GM04503 (cell line): ENCODE results near the gene ADORA1.

Experiments used
- DNase-seq: peaks from one replicate; pipeline ENCODE4 v3.0.0-alpha.2; 2012; ENCODE audit warnings: low read depth

The ADORA1 gene

GRCh38 chr1:203127666-203128430 is at the start of gene ADORA1:
Gene ADORA1 (plus strand): TSS chr1:203127726. CDS start chr1:203128842, 1,116 bp downstream.
- no peak for DNase-seq

GRCh38 chr1:203077956-203078355 is 49.6 kb upstream of the ADORA1 start:
- no peak for DNase-seq

- DNase-seq: no peak
These were observed 49.0 kb upstream of the ADORA1 start for GRCh38 chr1:203078478-203078877.

GRCh38 chr1:203080456-203080855 is 47.1 kb upstream of the ADORA1 start:
- no peak for DNase-seq

GRCh38 chr1:203081465-203082230 is 45.9 kb upstream of the ADORA1 start:
- DNase-seq: no peak

- DNase-seq: no peak
These were observed 45.4 kb upstream of the ADORA1 start for GRCh38 chr1:203082231-203082505.

GRCh38 chr1:203082571-203083462 is 44.7 kb upstream of the ADORA1 start:
- no peak for DNase-seq

- no peak for DNase-seq
These were observed 44.0 kb upstream of the ADORA1 start for GRCh38 chr1:203083463-203083921.

- DNase-seq: no peak
These were observed 42.7 kb upstream of the ADORA1 start for GRCh38 chr1:203084588-203085527.

- DNase-seq: no peak
These were observed 41.8 kb upstream of the ADORA1 start, which contains the start of gene MYOG for GRCh38 chr1:203085528-203086406. Gene MYOG (minus strand): TSS chr1:203086012. CDS start chr1:203085961, 51 bp downstream.

- no peak for DNase-seq
These were observed 40.3 kb upstream of the ADORA1 start for GRCh38 chr1:203086992-203087763.

GRCh38 chr1:203088441-203088840 is 39.1 kb upstream of the ADORA1 start:
- DNase-seq: no peak

GRCh38 chr1:203089001-203089650 is 38.4 kb upstream of the ADORA1 start:
- DNase-seq: no peak

GRCh38 chr1:203089651-203090045 is 37.9 kb upstream of the ADORA1 start:
- no peak for DNase-seq

- no peak for DNase-seq
These were observed 36.9 kb upstream of the ADORA1 start for GRCh38 chr1:203090421-203091198.

- no peak for DNase-seq
These were observed 36.4 kb upstream of the ADORA1 start for GRCh38 chr1:203091199-203091477.

GRCh38 chr1:203091761-203092330 is 35.7 kb upstream of the ADORA1 start:
- DNase-seq: no peak
